Measurements from ENCODE around the gene MXRA8. TPM values are rescaled to one million over a fixed set of nuclear protein-coding genes. Genes with fewer than 3 reads are reported as not detected.
"Not testable (repeated sequence)": the region's sequence is repeated elsewhere in the genome, so short reads cannot be mapped to it uniquely, and the experiment has no call there.

Gene MXRA8
- total RNA-seq, 2 donors from 2014 or later = 23.3 to 48.5 TPM

DNA sequence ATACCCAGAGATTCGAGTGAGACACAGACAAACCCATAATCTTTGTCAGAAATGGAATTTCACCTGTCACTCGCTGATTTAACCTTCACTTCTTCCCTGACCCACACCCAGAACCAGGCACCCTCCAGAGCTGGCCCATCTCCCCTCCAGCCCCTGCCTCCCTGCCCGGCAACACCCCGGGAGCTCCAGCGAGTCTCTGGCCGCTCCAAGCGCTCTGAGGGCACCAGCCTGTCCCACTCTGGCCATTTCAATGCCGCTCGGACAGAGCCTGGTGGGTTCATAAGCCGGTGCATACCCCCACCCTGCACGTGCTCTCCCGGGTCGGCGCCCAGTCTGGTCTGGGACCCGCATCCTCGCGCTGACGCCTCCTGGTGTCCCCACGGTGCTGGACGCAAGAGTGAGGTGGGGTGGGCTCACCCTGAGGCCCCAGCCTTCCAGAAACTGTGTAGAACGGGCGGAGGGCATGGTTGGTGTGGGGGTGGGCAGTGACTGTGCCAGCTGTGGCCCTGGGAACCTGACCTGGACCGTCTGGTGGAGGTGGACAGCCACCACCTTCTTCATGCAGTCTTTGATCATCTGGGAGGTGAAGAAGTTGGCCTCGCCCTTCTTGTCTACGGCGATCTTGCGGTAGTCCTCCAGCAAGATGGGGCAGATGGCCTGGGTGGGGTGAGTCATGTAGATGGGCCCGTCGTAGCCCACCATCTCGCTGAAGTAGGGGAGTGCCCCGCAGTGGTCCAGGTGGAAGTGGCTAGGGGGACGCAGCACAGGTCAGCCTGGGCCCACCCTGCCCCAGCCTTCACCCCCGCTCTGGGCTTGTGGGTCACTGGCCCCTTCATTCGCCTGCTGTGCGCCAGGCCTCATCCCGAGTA, 39.3 kb downstream of the MXRA8 start:
- Histone ChIP-seq H3K4me3 (no peak overlapping the region), H3K4me1 (peaks cover 47% of the 10 kb centered on the region), H3K27me3 (no peaks in the 10 kb centered on the region), H3K36me3 (replicated peaks in 1 of 2; ENCODE audit: insufficient read depth in 1 of 2, low read depth in 2 of 2) (peaks cover 0 to 9% of the 10 kb centered on the region in 2 donors), H3K27ac (peak overlapping the region in 2 of 4 donors; percentile 73 to 77), H3K9me3 (no peaks in the 10 kb centered on the region)
- ATAC-seq = no peak
- no peak for DNase-seq
- intact Hi-C loops (cut with DNase I) = no loop called here
- TF ChIP-seq POLR2A (IDR thresholded peaks at IDR 0.05) = no peak
- TF ChIP-seq, protein P1, sequence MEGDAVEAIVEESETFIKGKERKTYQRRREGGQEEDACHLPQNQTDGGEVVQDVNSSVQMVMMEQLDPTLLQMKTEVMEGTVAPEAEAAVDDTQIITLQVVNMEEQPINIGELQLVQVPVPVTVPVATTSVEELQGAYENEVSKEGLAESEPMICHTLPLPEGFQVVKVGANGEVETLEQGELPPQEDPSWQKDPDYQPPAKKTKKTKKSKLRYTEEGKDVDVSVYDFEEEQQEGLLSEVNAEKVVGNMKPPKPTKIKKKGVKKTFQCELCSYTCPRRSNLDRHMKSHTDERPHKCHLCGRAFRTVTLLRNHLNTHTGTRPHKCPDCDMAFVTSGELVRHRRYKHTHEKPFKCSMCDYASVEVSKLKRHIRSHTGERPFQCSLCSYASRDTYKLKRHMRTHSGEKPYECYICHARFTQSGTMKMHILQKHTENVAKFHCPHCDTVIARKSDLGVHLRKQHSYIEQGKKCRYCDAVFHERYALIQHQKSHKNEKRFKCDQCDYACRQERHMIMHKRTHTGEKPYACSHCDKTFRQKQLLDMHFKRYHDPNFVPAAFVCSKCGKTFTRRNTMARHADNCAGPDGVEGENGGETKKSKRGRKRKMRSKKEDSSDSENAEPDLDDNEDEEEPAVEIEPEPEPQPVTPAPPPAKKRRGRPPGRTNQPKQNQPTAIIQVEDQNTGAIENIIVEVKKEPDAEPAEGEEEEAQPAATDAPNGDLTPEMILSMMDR (IDR thresholded peaks at IDR 0.05) = no peak
- 85% methylated on average over 21 to 33 of the region's 36 CpGs for WGBS, 2 donors

DNA sequence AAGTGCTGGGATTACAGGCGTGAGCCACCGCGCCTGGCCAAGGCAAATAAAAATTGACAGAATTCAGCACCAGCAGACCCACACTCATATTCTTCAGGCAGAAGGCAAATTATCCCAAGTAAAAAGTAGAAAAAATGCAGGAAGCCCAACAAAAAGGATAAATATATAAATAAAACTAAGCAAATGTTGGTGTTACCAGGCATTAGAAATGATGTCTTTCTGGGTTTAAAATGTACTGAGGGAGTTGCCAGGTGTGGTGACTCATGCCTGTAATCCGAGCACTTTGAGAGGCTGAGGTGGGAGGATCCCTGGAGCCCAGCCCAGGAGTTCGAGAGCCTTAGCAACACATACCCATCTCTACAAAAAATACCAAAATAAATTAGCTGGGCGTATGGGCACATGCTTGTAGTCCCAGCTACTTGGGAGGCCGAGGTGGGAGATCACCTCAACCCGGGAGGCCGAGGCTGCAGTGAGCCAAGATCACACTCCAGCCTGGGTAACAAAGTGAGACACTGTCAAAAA, 40.2 kb downstream of the MXRA8 start:
- WGBS, 2 donors = 69% methylated on average over 9 of the region's 9 CpGs
- Histone ChIP-seq H3K4me1 (peaks cover 43% of the 10 kb centered on the region), H3K9me3 (no peaks in the 10 kb centered on the region), H3K27ac (peak overlapping the region in 3 of 4 donors; percentile 25 to 77 (median 73)), H3K27me3 (no peaks in the 10 kb centered on the region), H3K4me3 (no peak overlapping the region), H3K36me3 (replicated peaks in 1 of 2; ENCODE audit: insufficient read depth in 1 of 2, low read depth in 2 of 2) (peaks cover 3 to 17% of the 10 kb centered on the region in 2 donors)
- TF ChIP-seq POLR2A (IDR thresholded peaks at IDR 0.05) = no peak
- TF ChIP-seq, protein P1 (IDR thresholded peaks at IDR 0.05) = no peak
- DNase-seq = peak; percentile 82 to 91 (median 88)
- ATAC-seq = peak; percentile 90
- intact Hi-C loops (cut with DNase I) = no loop called here

DNA sequence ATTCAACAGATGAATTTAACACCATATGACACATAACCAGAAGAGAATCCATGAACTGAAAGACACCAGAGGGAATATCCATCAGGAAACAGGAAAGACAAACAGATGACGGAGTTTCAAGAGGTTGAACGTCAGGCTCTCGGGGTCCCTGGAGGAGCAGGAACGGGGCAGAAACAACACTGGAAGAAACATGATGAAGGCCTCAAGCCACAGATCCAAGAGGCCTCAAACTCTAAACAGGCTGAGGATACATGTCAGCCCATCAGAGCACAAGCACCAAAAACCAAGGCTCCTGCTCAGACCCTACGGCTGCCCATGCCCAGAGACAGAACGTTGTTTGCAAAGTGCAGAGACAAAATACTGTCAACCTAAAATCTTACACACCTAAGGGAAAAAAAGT, 40.9 kb downstream of the MXRA8 start:
- H3K9me3 ChIP-seq = no peaks in the 10 kb centered on the region
- H3K27ac ChIP-seq = peak overlapping the region in 2 of 4 donors; percentile 73 to 77
- no peak for ATAC-seq
- peaks cover 37% of the 10 kb centered on the region for H3K4me1 ChIP-seq
- WGBS, 2 donors = 87 to 93% methylated on average over 6 of the region's 6 CpGs
- TF ChIP-seq, protein P1 (IDR thresholded peaks at IDR 0.05) = no peak
- TF ChIP-seq POLR2A (IDR thresholded peaks at IDR 0.05) = no peak
- peaks cover 9 to 23% of the 10 kb centered on the region in 2 donors for H3K36me3 ChIP-seq (replicated peaks in 1 of 2; ENCODE audit: insufficient read depth in 1 of 2, low read depth in 2 of 2)
- no peak overlapping the region for H3K4me3 ChIP-seq
- H3K27me3 ChIP-seq = no peaks in the 10 kb centered on the region
- no peak for DNase-seq
- intact Hi-C loops (cut with DNase I) = no loop called here

DNA sequence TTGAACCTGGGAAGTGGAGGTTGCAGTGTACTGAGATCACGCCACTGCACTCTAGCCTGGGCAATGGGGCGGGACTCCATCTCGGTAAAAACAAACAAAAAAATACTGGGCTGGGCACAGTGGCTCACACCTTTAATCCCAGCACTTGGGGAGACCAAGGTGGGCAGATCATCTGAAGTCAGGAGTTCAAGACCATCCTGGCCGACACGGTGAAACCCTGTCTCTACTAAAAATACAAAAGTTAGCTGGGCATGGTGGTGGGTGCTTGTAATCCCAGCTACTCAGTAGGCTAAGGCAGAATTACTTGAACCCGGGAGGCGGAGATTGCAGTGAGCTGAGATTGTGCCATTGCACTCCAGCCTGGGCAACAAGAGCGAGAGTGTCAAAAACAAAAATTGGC, 42.2 kb downstream of the MXRA8 start:
- ATAC-seq; H3K9me3 ChIP-seq; DNase-seq; intact Hi-C loops (cut with DNase I); H3K27ac ChIP-seq; H3K4me3 ChIP-seq; H3K27me3 ChIP-seq: not testable (repeated sequence)
- peaks cover 26% of the 10 kb centered on the region for H3K4me1 ChIP-seq
- H3K36me3 ChIP-seq (replicated peaks in 1 of 2; ENCODE audit: insufficient read depth in 1 of 2, low read depth in 2 of 2) = peaks cover 9 to 32% of the 10 kb centered on the region in 2 donors
- 89% methylated on average over 8 of the region's 8 CpGs for WGBS, 2 donors

DNA sequence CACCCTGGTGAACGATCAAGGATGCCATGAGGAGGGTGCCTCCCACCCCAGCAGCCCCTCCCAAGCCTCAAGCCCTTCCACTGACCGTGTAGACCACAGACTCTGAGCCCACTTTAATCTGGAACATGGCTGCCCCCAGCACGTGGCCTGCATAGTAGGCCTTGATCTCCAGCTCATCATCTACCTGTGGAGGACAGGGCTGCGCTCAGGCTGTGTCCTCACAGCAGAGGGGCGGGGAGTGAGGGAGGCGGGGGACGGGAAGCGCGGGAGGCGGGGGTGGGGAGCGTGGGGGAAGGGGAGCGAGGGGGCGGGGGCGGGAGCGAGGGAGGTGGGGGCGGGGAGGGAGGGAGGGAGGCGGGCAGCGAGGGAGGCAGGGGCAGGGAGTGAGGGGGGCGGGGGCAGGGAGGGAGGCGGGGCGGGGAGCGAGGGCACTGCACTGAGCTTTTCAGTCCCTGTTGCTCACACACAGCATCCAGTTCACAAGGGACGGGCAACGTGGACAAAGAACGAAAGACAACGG, 42.9 kb downstream of the MXRA8 start:
- H3K4me3 ChIP-seq = no peak overlapping the region
- TF ChIP-seq POLR2A (IDR thresholded peaks at IDR 0.05) = no peak
- TF ChIP-seq, protein P1 (IDR thresholded peaks at IDR 0.05) = no peak
- ATAC-seq (no peak), DNase-seq (no peak)
- no peaks in the 10 kb centered on the region for H3K9me3 ChIP-seq
- H3K27ac ChIP-seq = no peak overlapping the region
- WGBS, 2 donors = 82 to 88% methylated on average over 7 to 13 of the region's 26 CpGs
- H3K27me3 ChIP-seq = no peaks in the 10 kb centered on the region
- peaks cover 9 to 32% of the 10 kb centered on the region in 2 donors for H3K36me3 ChIP-seq (replicated peaks in 1 of 2; ENCODE audit: insufficient read depth in 1 of 2, low read depth in 2 of 2)
- intact Hi-C loops (cut with DNase I) = no loop called here
- H3K4me1 ChIP-seq = peaks cover 22% of the 10 kb centered on the region
